Fibroblast of villous mesenchyme (primary cell): Measurements from ENCODE around the gene SPSB3. TPM values are rescaled to one million over a fixed set of nuclear protein-coding genes. Genes with fewer than 3 reads are reported as not detected.
A peak's percentile ranks its signal among the peaks of the same experiment; 100 is the strongest.

ENCODE experiments used
- DNase-seq: peaks from one replicate; pipeline ENCODE4 v3.0.0-alpha.2; 2010; ENCODE audit warnings: low read depth
- H3K4me3 ChIP-seq: 2 replicates; pipeline ENCODE4 v1.5.1; 2011; ENCODE audit warnings: low read depth, mild to moderate bottlenecking, low read length
- total RNA-seq: library from RNA; depleted of rRNA; stranded (reverse); fragments of >200 nt; gene quantifications from 2 replicates; pipeline ENCODE4 v1.2.3, GENCODE V29; 2012
- TF ChIP-seq, protein P1 (sequence below): IDR thresholded peaks from 2 replicates; pipeline ENCODE4 v1.5.1; 2012; ENCODE audit warnings: low read depth, mild to moderate bottlenecking, low read length; ENCODE audit not compliant: insufficient read depth

Gene SPSB3
- total RNA-seq, 1 donor: 25.5 TPM

DNA sequence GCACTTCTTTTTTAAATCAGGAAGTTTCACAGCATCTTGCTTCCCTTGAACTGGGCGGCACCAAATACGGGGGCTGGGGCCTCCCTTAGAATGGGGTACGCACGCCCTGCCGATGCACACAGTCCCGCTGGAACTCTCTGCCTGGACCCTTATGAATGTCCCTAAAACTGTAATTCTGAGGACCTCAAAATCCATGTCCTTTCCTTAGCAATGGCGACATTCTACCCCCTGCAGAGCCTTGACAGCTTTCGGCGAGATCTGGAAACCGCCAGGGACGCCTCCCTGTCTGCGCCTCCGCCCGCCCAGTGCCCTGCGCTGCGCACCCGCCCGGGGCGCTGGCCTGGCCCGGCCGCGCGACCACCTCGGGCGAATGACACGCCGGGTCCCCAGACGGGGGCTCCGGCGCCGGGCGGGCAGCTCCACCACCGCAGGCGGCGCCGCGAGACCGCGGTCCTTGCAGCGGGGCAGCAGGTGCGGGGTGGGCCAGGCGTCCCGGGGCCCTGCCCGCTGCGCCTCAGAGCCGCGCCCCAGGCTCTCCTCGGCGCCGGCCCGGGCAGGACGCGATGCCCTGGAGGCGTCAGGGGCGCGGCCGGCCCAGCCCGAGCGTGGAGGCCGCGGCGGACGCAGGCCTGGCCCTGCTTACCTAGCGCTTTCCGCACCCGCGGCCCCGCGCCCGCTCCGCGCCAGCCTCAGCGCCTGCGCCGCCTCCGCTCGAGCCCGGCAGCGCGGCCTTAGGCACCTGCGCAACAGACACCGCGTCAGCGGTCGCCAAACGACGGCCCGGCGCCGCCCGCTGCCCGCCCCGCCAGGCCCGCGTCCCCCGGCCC lies 43.7 kb upstream of the SPSB3 start:
- peak; percentile 64 for DNase-seq
- TF ChIP-seq, protein P1, sequence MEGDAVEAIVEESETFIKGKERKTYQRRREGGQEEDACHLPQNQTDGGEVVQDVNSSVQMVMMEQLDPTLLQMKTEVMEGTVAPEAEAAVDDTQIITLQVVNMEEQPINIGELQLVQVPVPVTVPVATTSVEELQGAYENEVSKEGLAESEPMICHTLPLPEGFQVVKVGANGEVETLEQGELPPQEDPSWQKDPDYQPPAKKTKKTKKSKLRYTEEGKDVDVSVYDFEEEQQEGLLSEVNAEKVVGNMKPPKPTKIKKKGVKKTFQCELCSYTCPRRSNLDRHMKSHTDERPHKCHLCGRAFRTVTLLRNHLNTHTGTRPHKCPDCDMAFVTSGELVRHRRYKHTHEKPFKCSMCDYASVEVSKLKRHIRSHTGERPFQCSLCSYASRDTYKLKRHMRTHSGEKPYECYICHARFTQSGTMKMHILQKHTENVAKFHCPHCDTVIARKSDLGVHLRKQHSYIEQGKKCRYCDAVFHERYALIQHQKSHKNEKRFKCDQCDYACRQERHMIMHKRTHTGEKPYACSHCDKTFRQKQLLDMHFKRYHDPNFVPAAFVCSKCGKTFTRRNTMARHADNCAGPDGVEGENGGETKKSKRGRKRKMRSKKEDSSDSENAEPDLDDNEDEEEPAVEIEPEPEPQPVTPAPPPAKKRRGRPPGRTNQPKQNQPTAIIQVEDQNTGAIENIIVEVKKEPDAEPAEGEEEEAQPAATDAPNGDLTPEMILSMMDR: no peak
- H3K4me3 ChIP-seq: peak overlapping the region; percentile 97

DNA sequence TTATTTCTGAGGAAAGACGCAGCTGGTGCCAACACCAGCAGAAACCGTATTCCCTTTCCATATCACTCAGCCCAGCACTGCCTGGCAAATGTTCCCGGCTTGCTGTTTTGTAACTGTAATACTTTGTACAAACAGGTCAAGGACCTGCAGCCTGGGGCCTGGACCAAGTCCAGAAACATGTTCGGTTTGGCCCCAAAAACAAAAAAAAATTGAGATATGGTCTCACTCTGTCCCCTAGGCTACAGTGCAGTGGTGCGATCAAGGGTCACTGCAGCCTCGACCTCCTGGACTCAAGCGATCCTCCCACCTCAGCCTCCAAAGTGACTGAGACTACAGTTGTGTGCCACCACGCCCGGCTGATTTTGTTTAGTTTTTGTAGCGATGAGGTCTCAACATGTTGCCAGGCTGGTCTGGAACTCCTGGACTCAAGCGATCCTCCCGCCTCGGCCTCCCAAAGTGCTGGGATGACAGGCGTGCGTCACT lies 43.1 kb upstream of the SPSB3 start:
- no peak for DNase-seq
- peak overlapping the region; percentile 97 for H3K4me3 ChIP-seq
- TF ChIP-seq, protein P1: no peak

DNA sequence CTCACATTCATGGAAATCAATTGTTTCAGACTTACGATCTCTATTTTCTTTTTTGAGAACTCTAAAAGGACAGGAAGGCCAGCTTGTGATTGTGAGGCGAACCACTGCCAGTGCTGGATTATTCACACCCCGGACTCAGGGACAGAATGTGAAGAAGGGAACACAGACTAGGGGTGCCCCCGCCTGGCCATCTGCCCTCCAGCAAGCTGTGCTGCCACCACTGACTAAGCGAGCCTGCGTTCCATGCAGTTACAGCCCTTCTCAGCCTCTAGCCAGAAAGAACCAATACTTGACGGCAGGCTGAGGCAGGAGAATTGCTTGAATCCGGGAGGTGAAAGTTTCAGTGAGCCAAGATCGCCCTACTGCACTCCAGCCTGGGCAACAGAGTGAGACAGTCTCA lies 41.5 kb upstream of the SPSB3 start:
- H3K4me3 ChIP-seq: no peak overlapping the region
- DNase-seq: peak; percentile 63
- TF ChIP-seq, protein P1: peak; percentile 36

DNA sequence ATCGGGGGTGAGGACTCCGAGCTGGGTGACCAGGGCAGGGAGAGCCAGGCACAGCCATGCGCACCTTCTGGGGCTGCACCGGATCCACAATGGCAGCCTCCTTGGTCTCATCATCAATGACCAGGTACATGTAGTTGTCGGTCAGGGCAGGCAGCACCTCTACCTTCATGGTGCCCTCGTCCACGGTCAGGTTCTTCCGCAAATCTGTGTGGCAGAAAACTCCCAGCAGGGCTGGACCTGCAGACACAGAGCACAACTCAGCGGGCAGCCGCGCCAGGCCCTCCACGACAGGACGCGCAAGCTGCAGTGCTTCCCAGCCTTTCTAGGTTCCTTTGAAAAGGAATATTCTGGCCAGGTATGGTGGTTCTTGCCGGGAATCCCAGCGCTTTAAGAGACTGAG lies 40.4 kb upstream of the SPSB3 start:
- no peak overlapping the region for H3K4me3 ChIP-seq
- TF ChIP-seq, protein P1: no peak

DNA sequence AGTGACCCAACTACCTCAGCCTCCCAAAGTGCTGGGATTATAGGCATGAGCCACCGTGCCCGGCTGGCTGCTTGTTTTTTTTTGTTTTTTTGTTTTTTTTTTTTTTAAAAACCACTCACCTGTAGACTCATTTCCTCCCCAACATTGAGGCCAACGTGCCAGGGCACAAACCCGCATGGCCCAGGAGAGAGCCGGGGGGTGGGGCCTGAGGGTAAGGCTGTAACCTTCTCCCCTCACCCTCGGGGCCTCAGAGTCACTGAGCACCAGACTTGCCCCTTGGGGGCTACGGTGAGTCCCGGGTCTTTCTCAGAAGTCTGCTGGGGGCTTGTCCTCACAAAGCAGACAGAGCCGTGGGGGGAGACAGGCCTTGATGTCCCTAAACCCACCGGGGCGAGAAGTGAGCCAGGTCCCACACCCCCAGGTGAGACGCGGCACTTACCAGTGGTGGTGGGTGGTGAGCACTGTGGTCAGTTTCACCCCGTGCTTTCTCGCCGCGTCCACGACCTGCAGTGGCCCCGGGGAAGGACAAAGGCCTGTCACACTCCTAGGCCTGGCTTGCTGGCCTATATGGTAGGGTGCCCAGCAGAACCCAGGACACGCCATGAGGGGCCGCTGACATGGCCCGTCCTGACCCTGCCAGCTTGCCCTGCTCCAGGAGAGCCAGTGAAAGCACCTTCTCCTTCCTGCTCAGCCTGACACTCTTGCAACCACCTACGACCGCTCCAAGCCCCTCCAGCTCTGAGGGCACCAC lies 39.7 kb upstream of the SPSB3 start:
- TF ChIP-seq, protein P1: no peak
- no peak overlapping the region for H3K4me3 ChIP-seq
- no peak for DNase-seq

More for the DNA sequence above, 40.4 kb upstream of the SPSB3 start:
- DNase-seq: no peak

DNA sequence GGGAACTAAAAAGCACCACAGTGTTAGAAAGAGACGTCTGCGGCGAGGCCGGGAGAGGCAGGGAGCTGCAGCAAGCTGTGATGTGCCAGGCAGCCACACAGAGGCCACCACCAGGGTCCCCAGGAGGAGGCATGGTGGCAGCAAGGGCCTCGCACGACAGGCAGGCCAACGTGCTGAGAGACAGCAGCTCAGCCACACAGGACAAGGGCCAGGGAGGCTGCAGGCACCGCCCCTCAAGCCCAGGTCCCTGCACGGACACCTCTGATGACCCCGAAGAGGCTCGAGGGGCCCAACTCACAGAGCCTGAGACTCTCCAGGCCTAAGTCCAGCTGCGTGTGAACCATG lies 38.5 kb upstream of the SPSB3 start:
- TF ChIP-seq, protein P1: no peak
- H3K4me3 ChIP-seq: no peak overlapping the region
- no peak for DNase-seq
